GM19023 (cell line): ENCODE results near the gene ASB10.

Experiments used
- ATAC-seq: cut with Tn5 transposase; IDR thresholded peaks from one replicate; pipeline ENCODE4 v1.9.1; 2021; ENCODE audit warnings: mild to moderate bottlenecking, moderate library complexity; ENCODE audit not compliant: unreplicated experiment

ASB10 gene

GRCh38 chr7:151189038-151189437 lies 2.0 kb upstream of the ASB10 start:
- ATAC-seq: no peak

DNA sequence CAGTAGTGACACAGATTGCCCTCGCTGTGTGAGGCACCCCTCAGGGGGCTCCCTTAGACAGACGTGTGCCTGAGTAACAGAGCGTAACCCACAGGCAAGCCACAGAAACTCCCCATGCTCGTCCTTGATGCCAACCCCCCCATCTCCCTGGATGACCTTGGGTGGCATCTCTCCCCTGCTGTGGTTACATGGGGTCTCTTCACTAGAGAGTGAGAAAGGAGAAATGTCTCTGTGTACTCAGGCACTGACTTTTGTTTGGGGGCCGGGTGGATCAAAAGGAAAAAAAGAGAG lies 1.1 kb upstream of the ASB10 start:
- ATAC-seq: no peak

- no peak for ATAC-seq
These were observed 580 bp upstream of the ASB10 start for GRCh38 chr7:151187409-151188251.

- ATAC-seq: no peak
These were observed 1.0 kb downstream of the ASB10 start for GRCh38 chr7:151185762-151186639.

DNA sequence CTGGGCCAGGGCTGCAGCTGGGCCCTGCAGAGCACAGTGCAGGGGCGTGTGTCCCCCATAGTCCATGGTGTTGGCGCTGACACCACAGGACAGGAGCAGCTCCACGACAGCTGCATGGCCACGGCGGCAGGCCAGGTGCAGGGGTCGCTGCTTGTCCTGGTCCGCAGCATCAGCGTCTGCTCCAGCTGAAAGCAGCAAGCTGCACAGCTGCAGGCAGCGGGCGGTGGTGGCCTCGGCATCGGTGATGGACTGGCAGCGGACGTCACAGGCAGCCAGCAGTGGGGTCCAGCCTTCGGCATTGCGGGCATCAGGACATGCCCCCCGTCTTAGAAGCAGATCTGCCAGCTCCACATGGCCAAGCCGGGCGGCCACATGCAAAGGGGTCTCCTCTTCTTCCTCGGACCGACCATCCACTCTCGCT lies 6.0 kb downstream of the ASB10 start:
- no peak for ATAC-seq

DNA sequence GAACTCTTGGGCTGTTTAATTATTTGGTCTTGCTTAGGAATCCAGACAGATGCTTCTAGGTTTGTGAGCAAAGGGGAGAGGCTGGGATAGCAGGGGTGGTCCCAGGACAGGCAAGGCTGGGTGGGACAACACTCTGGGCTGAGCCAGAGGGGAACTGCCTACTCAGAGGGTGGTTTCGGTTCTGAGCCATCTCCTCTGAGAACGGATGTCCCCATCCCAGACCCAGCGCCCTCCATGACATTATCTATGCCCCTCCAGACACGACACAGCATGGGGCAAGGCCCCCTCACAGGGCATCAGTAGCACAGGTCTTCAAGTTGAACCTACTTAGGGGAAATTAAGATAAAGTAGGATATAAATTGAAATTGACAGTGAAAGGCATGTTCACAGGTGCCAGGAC lies 7.1 kb downstream of the ASB10 start:
- no peak for ATAC-seq

DNA sequence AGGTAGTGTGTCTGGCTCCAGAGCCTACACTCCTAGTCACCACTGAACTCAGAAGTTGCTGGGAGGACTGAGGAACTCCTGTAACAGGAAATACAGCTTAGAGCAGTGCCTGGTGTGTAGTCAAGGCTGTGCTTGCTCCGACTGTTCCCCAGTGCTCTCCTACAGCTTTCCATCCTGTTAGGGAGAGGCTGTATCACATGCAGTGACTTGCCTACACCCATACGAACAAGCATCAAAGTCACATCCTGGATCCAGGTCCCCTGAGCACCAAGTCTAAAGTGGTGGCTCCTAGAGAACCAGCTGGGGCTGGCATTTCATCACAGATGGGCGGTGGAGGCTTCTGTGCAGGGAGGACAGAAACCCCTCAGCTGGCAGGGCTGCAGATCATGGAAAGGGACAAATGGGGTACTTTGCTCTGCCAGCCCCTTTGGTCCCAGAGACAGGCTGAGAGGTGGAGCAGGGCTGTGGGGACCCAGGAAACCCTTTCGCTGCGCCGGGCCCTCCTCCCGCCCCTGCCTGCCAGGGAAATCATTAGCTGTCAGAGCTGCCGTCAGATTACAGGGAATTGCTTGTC lies 7.7 kb downstream of the ASB10 start:
- ATAC-seq: no peak

DNA sequence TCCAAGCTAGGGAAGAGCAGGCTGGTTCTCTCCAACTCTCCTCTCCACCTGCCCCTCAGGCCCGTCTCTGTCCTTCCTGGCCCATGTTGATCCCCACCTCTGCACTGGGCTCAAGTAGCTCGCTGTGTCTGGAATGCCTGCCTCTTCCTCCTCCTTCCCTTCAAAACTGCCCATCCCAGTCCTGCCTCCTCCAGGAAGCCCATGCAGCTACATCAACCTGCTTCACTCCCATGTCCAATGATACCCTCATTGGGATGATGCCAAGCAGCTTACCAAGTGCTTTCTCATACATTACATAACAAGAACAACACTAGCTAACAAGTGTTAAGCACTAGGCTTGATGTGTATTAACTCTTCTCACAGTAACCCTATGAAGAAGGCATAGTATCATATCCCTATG lies 8.2 kb downstream of the ASB10 start:
- no peak for ATAC-seq

- no peak for ATAC-seq
These were observed 8.8 kb downstream of the ASB10 start for GRCh38 chr7:151178236-151178635.

GRCh38 chr7:151177310-151177709 lies 9.7 kb downstream of the ASB10 start:
- no peak for ATAC-seq

DNA sequence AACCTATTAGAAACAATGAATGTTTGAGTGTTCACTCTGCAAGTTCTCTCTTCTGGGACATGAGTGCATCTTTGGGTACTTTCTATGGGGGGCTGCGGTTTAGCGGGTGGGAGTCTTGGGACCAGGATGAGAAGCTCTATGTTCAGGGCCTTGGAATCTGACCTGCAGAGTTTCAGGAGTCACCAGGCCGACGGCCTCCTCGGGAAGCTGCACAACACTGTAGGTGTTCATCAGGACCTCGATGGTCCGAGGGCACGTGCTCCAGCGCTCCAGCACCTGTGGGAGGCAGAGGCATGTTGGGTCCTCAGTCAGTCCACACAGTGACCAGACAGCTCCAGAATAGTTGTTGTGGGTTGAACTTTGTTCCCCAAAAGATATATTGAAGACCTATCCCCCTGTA lies 10.6 kb downstream of the ASB10 start:
- no peak for ATAC-seq

DNA sequence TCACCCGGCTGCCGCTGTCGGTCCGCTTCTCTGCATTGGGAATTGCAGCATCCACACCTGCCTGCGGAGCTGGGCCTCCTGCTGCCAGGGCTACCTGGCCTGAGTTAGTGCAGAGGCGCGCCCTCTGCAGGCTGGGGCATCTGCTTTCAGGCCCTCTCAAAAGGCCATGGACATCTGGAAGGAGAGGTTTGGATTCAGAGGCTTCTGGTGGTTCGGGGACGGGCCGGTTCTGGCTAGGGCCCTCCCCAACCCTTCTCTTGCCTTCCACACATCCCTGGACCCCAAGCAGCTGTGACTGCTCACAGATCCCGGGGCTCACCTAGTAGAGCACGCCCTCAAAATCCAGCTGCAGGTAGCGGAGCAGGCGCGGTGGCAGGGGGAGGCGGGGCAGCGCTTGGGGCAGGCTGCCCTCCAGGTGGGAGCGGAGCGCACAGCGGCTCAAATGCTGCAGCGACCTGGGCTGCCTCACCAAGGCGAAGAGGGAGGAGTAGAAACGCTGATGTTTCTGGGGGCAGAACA lies 11.2 kb downstream of the ASB10 start:
- ATAC-seq: no peak

GRCh38 chr7:151175047-151175792 lies 11.8 kb downstream of the ASB10 start:
- ATAC-seq: no peak

- no peak for ATAC-seq
These were observed 12.6 kb downstream of the ASB10 start for GRCh38 chr7:151174246-151175046.

DNA sequence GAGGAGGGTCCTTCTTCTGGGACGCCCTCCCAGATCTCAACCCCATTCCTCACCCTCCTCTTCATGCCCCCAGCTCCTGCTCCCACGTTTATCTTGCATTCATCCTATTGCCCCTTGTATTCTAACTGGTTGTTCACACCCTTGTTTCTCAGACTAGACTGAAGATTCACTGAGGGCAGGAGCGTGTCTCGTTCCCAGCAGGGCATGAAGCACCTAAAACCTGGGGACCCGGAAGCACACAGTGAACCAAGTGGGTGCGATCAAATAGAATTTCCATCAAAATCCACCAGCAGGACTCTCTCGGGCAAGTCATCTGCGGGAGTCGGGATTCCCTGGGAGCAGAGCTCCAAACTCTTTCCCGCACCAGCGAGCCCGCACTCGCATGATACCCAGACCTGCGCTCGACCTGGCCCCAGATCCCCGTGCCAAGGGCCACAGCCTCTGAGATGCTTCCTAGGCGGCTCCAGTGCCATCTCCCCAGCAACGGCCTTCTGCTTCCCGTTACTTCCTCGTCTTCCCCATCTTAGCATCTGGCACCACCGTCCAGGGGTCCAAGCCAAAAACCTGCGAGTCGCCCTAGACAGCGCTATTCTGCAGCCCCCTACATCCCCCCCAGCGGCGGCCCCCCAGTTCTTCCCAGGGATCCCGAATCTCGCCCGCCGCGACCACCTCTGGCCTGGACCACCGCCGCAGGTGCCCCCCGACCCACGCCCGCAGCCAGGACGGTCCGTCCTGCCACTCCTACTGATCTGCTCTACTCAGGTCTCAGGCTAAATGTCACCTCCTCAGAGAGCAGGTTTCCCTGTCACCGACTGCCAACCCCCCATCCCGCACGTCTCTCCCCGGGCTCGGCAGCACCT lies 13.4 kb downstream of the ASB10 start:
- ATAC-seq: no peak

- ATAC-seq: no peak
These were observed 14.5 kb downstream of the ASB10 start for GRCh38 chr7:151172273-151173141.

- ATAC-seq: no peak
These were observed 18.3 kb downstream of the ASB10 start for GRCh38 chr7:151168787-151169162.
